NCI-H510A treated with DMSO at 0.1 percent for 48 hours (cell line): ENCODE measurements around the gene RPRD1A.
"Not testable (repeated sequence)": the region's sequence is repeated elsewhere in the genome, so short reads cannot be mapped to it uniquely, and the experiment has no call there.

ENCODE experiments used
- DNase-seq: peaks from one replicate; lab custom pipeline; 2025; lab: John Stamatoyannopoulos, UW

The RPRD1A gene

DNA sequence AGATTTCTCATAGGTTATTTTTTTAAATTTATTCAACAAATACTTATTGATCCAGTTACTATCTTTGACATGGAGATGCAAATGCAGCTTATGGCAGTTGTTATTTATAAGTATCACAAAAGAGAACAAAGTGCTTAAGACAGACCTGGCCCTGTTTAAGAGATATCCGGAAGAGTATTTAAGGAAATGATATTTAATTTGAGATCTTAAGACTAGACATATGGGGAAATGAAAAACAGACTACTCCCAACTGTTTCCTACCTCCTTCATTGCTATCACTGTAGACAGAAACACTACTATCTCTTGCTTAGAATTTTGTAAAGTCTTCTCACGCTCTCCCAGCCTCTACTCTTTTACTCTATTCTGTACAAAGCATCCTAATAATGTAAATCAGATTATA lies 36.0 kb downstream of the RPRD1A start:
- no peak for DNase-seq

DNA sequence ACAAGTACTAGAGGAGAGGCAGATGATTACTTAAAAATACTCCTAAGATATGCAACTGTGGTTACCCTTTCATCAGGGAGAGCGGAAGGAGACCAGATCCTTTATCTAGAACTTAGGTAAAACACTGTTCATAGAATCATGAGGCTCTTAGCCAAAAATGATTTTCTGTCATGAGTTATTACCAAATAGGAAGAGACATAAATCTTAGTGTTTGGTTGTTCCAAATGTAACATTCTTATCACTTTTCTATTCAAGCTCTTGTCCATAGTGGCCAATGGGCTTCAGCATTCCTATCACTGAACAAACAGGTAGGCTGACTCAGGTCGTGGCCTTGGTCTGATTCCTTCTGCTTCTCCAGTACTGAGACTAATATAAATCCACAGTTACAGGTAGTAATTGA lies 38.5 kb downstream of the RPRD1A start:
- DNase-seq, result no peak

DNA sequence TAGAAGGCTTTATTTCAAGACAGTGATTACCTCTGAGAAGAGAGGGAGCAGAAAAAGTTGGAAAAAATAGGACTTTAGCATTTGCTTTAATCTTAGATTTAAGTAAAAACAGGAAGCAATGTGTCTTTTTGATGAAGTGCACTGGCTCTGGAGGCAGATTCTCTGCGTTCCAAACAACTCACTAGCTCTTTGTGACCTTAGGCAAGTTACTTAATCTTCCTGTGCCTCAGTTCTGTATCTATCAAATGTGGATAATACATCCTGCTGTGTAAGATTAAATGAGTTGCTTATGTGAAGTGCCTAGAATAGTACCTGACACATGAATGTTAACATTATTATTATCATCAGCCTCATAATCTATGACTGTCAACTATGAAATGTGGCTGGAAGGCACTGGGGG lies 42.3 kb downstream of the RPRD1A start:
- DNase-seq, result no peak

DNA sequence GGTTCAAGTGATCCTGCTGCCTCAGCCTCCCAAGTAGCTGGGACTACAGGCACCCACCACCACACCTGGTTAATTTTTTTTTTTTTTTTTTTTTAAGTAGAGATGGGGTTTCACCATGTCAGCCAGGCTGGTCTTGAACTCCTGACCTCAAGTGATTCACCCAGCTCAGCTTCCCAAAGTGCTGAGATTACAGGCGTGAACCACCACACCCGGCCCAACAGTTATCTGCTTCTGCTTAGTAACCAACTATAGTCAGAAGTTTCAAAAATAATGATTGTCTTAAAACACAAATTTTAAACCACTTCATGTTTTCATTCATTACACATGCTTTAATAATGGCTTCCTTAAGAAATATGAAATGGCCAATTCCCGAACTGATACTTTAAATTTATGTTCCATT lies 43.1 kb downstream of the RPRD1A start:
- not testable (repeated sequence) for DNase-seq

DNA sequence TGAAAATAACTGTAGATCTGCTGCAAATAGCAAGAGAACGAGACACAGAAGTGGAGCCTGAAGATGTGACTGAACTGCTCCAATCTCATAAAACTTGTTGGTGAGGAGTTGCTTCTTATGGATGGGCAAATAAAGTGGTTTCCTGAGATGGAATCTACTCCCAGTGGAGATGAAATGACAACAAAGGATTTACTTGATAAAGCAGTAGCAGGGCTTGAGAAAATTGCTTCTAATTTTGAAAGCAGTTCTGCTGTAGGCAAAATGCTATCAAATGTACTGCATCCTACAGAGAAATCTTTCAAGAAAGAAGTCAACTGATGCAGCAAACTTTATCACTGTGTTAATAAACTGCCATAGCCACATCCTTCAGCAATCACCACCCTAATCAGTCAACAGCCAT lies 44.0 kb downstream of the RPRD1A start:
- no peak for DNase-seq

DNA sequence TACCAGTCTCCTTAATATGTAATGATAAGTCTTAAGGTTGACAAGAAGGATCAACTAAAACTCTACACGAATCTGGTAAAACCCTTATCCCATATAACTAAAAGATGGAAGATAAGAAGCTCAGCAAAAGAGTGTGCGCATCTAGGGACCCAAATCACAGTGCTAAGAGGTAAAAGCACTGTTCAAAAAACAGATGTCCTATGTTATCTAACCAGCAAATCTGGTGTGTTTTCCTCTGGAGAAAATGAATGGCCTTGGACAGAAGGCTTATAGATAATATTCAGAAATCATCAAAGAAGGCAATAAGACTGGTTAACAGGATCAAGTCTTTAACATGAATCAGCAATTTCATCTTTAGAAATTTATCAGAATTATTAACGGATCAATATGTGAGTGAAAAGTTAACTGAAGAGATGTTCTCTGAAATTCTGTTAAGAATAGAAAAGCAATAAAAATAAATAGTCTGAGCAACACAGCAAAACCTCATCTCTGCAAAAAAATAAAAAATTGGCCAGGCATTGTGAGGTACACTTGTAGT lies 47.1 kb downstream of the RPRD1A start:
- DNase-seq, result no peak

DNA sequence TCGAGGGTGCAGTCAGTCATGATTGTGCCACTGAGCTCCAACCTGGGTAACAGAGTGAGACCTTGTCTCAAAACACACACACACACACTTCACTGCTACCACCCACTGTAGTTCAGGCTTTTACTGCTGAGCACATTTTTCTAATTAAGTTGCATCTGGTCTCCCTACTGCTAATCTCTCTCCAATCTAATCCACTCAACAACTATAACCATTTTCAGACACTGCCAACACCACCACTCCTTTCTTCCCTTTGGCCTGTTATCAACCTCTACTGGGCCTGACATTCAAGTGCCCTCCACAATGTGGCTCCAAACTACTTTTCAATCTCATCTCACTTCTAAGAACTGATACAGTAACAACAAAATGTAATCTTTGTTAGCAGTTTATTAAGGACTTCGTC lies 50.1 kb downstream of the RPRD1A start:
- no peak for DNase-seq

DNA sequence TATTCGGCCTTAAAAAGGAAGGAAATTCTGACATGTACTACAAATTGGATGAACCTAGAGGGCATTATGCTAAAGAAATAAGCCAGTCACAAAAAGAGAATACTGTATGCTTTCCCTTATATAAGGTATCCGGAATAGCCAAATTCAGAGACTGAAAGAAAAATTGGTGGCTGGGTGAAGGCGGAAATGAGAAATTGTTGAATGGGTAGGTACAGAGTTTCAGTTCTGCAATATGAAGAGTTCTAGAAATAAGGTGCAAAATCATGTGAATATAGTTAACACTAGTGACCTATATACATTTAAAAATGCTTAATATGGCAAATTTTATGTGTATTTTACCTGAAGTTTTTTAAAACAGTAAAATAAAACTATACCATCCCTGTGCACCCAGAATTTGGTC lies 51.7 kb downstream of the RPRD1A start:
- DNase-seq, result no peak

DNA sequence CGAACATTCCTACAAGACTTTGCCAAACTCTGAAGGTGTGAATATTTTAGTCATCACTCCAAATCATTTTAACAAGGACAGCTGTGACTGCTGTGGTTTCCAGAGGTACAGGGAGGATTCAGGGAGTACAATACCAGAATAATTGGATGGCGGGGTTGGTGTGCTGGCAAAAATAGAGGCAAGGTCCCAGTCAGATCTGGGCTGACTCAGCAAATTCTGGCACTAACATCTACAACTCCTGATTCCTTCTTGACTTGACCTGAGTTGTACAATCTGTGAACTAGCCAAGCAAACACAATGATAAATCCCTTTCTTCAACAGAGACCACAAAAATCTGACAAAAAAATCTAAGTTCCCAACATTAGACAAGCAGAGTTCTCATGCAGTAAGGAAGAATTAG lies 54.5 kb downstream of the RPRD1A start:
- DNase-seq, result no peak

DNA sequence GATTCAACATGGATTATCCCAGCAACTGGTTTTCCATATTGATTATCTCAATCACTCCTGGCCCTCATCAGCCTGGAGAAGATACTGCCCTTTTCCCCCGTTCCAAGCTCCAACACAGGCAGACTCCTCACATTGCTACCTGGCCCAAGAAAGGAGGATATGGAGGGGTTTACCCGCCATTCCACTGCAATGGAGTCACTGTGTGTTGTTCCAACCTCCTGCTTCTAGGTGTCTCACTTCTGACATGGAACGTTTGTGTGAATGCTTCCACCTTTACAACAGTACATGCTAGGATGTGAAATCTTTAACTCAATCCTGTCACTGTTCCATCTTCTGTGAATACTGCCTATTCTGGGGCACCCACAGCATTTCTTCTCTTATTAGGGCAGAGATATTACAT lies 58.1 kb downstream of the RPRD1A start:
- DNase-seq, result no peak

DNA sequence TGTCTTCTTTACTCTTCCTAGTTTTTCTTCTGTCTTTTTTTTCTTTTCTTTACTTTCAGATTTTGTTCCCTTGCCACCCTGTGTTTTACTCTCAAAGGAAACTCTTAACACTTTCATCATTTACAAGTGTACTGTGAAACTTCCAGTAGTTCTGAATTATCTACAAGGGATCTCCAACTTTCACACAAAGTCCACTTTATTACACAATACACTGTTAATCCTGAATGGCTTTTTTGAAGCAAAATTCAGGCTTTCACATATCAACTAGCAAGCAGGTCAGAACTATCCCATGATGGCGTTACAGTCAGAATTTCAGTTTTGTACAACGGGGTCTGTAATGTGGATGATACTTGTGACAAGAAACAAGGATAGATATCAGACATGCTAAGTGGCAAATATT lies 60.4 kb downstream of the RPRD1A start:
- no peak for DNase-seq

DNA sequence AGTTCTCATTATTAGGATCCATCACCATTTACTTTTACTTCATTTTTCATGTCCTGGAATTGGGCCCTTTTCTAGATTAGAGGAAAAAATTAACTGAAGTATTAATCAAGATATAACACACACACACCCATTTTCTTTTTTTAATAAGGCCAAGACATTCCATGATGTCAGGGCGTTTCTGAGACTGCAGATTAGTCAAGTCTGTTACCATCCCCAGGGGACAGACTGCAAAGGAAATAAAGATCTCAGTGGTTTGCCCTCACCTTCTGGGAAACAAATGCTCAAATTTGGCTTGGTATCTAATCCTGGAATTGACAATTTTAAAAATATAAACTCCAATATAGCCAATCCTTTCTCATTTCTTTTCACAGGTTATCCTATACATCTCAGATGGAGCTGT lies 67.4 kb downstream of the RPRD1A start:
- no peak for DNase-seq

DNA sequence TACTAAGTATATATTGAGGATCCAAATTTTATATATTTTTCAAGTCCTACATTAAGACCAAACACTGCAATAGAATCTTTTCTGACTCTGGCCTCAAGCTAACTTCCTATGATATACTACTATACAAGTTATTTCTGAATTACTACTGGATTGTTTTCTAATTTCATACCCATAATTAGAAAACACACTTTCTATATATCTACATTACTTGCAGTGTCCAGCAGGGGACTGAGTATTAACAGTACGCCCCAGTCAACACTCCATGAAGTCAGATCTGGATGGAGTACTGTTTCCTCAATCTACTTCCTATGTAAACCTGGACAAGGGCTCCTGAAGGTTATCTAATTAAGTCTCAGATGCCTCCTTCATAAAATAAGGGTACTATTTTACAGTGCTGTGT lies 68.4 kb downstream of the RPRD1A start:
- DNase-seq, result peak; percentile 31

DNA sequence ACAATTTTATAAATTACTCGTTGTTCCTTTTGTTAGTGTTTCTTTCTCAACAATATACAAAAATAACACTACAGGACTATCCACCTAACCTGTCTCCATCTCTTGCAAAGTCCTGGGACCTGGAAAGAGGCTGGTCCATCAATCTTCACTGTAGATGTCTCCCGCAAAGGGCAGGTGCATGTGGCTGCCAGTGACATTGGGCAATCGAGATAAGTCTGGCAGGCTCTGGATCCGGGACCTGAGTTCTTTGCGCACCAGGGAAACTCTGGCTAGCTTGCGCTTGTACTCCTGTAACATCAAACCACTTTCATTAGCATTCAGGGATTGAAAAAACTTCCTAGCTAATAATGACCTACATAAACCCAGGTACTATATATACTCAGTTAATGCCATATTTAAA lies 74.3 kb downstream of the RPRD1A start:
- DNase-seq, result no peak

DNA sequence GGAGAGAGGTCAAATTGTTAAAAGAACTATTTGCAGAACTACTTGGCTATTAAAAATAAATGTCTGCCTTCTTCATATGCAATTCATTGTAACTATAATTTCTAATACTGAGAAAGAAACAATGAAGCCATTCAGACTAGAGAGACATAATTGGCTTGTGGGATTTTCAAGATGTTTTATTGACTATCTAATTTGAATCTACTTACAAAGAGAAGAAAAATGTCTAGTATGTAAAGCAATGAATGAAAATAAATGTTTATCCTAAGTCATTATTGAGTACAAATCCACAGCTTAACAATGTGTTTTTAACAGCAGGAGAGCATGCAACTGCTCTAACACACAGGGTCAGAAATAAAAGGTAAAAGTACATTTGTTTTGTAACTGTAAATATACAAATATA lies 75.7 kb downstream of the RPRD1A start:
- DNase-seq, result no peak

DNA sequence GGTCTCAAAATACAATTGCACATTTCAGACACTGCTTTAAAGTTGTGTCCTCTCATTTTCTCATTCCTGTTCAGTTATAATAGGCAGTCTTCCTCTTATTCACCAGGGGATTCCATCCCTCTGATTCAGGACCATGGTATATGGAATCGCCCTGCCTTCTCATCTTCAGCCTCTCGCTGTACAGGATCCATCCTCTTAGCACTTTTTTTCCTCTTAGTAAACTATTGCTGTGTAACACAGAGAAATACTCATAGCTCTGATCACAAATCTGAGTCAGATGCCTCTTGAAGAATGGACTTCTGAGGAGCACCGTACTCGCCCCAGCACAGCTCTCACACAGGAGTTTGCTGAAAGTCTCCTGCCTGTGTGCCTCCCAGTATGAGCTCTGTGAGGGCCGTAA lies 83.5 kb downstream of the RPRD1A start:
- no peak for DNase-seq

DNA sequence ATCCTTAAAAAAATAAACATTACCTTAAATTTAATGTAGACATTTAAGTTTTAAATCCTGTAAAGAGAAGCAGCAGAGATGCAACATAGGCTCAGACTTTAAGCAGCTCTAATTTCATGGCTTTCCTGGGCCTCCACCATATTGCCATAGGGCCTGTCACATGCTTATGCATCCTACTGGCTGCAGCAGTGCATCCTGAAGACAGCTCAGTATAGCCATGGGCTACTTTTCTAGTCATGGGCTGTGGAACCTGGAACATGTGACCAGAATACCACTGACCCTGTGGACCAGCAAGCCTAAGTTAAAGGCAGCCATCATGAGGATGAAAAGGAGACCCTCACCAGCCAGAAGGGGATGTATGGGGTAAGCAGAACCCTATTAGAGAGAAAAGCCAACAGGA lies 84.2 kb downstream of the RPRD1A start:
- no peak for DNase-seq

DNA sequence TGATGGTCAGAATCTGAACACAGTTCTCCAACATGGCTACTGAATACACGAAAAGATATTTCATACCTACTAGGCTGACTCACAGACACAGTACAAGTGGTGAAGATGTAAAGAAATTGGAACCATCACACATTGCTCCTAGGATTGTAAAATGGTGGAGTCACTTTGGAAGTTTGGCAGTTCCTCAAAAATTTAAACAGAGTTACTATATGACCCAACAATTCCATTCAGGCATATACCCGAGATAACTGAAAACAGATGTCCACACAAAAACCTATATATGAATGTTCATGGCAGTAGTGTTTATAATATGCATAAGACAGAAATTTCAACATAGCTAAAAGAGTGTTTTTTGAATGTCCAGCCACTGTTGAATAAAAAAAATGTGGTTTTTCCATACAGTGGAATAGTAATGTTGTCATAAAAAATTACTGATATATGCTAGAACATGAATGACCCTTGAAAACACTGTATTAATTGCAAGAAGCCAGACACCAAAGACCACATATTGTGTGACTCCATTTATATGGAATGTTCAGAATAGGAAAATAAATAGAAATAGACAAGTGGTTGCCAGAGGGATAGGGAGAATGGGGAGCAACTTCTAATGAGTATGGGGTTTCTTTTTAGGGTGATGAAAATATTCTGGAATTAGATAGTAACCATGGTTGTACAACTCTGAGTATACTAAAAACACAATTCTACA lies 84.8 kb downstream of the RPRD1A start:
- no peak for DNase-seq

DNA sequence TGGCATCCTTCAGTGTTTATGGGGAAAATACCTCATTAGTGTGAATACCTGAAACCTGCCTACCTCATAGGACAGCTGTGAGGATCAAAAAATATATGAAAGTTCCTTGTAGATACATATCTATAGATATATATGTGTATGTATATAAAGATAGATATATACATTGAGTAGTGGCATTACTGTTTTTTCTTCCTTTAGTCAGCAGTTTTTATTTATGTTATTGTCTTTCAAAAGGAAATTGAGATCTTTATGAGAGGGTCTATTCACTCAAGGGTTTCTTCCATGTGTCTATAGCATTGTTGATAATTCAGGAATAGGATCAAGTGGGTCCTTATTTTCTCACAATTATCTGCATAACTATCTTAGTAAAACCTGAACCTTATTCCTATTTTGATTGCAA lies 88.2 kb downstream of the RPRD1A start:
- DNase-seq, result no peak

DNA sequence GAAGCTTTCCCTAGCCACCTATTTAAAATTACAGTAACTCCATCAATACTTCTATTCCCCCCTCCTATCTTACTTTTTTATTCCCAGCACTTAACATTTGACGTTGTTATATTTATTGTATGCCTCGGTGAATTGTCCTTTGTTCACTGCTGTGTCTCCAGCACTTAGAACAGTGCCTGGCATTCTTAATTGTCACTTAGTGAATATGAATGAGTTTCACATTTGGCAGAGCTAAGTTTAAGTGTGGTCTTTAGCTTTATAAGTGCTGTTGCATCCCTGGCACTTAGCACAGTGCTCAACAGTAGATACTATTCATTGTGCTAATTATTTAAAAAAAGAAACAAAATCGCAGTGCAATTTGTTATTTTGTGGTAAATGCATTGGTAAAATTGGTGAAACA lies 93.2 kb downstream of the RPRD1A start:
- no peak for DNase-seq

DNA sequence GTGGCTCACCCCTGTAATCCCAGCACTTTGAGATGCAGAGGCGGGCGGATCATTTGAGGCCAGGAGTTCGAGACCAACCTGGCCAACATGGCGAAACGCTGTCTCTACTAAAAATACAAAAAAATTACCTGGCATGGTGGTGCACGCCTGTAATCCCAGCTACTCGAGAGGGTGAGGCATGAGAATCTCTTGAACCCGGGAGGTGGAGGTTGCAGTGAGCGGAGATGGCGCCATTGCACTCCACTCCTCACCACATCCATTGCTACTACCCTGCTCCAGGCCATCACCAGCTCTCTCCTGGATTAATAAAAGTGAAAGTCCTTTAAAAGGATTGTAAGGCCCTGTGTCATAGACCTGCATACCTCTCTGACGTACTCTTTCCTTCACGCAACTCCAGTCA lies 93.7 kb downstream of the RPRD1A start:
- no peak for DNase-seq

DNA sequence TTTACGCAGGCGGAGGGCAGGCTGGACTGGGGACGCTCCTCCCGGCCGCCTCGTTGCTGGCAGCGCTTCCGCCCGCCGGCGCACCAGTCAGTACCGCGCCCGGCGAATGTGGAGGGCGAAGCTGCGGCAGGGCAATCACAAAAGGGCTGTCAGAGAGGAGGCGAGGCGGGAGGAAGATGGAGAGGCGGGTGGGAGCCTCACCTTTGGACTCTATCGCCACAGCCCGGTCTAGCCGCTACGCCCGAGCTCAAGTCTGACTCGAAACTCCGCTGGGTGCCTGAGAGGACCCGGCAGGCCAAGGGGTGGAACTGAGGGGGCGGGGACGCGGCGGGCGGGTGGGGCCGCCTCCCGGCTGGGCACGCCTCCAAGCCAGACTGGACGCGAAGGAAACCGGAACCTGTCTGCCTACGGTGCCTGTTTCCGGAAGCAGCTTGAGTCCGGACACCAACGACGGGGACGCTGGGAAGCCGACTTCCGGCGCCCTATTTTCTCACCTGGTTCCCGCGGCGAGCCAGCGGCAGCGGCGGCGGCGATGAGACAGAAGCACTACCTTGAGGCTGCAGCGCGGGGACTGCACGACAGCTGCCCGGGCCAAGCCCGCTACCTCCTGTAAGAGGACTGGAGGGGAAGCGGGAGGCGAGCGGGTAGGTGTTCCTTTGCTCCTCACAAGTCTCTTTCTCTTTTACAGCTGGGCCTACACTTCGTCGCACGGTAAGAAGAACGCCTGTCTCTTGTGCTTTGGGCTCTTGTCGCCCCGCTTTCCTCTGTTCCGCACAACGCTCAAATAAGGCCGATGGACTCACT lies 95.0 kb downstream of the RPRD1A start, which contains the start of gene RMP24:
TSS of gene RMP24 (plus strand) at position 483 of the 804 bp plus-strand sequence.
- peak; percentile 99 for DNase-seq

DNA sequence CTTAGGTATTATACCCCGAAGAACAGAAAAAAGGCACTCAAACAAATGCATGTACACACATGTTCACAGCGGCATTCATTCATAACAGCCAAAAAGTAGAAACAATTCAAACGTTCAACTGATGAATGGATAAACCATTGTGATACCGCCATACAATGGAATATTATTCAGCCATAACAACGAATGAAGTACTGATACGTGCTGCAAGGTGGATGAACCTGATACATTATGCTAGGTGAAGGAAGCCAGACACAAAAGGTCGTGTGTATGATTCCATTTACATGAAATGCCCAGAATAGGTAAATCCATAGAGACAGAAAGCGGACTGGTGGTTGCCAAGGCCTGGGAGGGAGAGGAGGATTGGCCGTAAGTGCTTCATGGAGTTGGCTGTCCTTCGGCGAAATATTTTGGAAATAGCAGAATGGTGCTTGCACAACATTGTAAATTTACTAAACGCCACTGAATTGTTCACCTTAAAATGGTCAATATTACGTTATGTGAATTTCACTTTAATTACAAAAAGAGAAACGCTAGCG lies 95.6 kb downstream of the RPRD1A start:
- peak; percentile 97 for DNase-seq
